Progenitor cell of endocrine pancreas (in vitro differentiated cells): ENCODE results near the gene TMEM42. TPM values are rescaled to one million over a fixed set of nuclear protein-coding genes. Genes with fewer than 3 reads are reported as not detected.

Experiments
- DNase-seq: peaks from one replicate; pipeline ENCODE4 v3.0.0; 2021; ENCODE audit warnings: low spot score; ENCODE audit not compliant: unreplicated experiment
- H3K27ac Mint-ChIP-seq: 2 replicates; pipeline ENCODE4 v1.8.0; 2021; ENCODE audit warnings: mild to moderate bottlenecking, moderate library complexity, mixed read lengths
- H3K27me3 Mint-ChIP-seq: 2 replicates; pipeline ENCODE4 v1.8.0; 2021; ENCODE audit warnings: mixed read lengths
- H3K36me3 Mint-ChIP-seq: 2 replicates; pipeline ENCODE4 v1.8.0; 2022; ENCODE audit warnings: mixed read lengths; ENCODE audit not compliant: insufficient read depth
- H3K4me1 Mint-ChIP-seq: 2 replicates; pipeline ENCODE4 v1.8.0; 2021; ENCODE audit warnings: low read depth, mixed read lengths
- H3K4me3 Mint-ChIP-seq: 2 replicates; pipeline ENCODE4 v1.8.0; 2021; ENCODE audit warnings: low read depth, mild to moderate bottlenecking, moderate library complexity, mixed read lengths
- H3K9me3 Mint-ChIP-seq: 2 replicates; pipeline ENCODE4 v1.8.0; 2021; ENCODE audit warnings: low read depth, mixed read lengths
- CTCF ChIP-seq: fragments of 200-600 bp; sonication (generic); IDR thresholded peaks from one replicate; pipeline ENCODE4 v1.5.0; 2021; ENCODE audit warnings: antibody characterized with exemption, mild to moderate bottlenecking; ENCODE audit not compliant: unreplicated experiment
- total RNA-seq: library from RNA; stranded (reverse); gene quantifications from 2 replicates; pipeline ENCODE4 v1.2.1, GENCODE V29; 2021

The TMEM42 gene
- total RNA-seq, 1 donor from 2014 or later: 13.4 TPM

GRCh38 chr3:44886561-44886960 is 24.8 kb downstream of the TMEM42 start:
- DNase-seq: no peak
- H3K4me3 Mint-ChIP-seq: no peak overlapping the region
- H3K36me3 Mint-ChIP-seq: no peaks in the 10 kb centered on the region
- TF ChIP-seq CTCF: no peak
- no peaks in the 10 kb centered on the region for H3K9me3 Mint-ChIP-seq
- no peak overlapping the region for H3K27ac Mint-ChIP-seq
- H3K27me3 Mint-ChIP-seq: peaks cover 16% of the 10 kb centered on the region
- no peaks in the 10 kb centered on the region for H3K4me1 Mint-ChIP-seq

GRCh38 chr3:44887101-44887500 is 25.4 kb downstream of the TMEM42 start:
- Mint-ChIP-seq H3K4me1 (no peaks in the 10 kb centered on the region), H3K27ac (peak overlapping the region; percentile 75), H3K9me3 (no peaks in the 10 kb centered on the region), H3K27me3 (peaks cover 16% of the 10 kb centered on the region), H3K4me3 (no peak overlapping the region), H3K36me3 (no peaks in the 10 kb centered on the region)
- no peak for DNase-seq
- no peak for TF ChIP-seq CTCF

- no peak for DNase-seq
- TF ChIP-seq CTCF: no peak
- H3K27ac Mint-ChIP-seq: no peak overlapping the region
- peaks cover 14% of the 10 kb centered on the region for H3K27me3 Mint-ChIP-seq
- no peaks in the 10 kb centered on the region for H3K36me3 Mint-ChIP-seq
- H3K4me1 Mint-ChIP-seq: no peaks in the 10 kb centered on the region
- no peak overlapping the region for H3K4me3 Mint-ChIP-seq
- no peaks in the 10 kb centered on the region for H3K9me3 Mint-ChIP-seq
Measured at GRCh38 chr3:44890258-44890657, 28.5 kb downstream of the TMEM42 start.

GRCh38 chr3:44890852-44891251 is 29.1 kb downstream of the TMEM42 start:
- Mint-ChIP-seq H3K36me3 (no peaks in the 10 kb centered on the region), H3K27me3 (peaks cover 14% of the 10 kb centered on the region), H3K4me3 (no peak overlapping the region), H3K27ac (no peak overlapping the region), H3K9me3 (no peaks in the 10 kb centered on the region), H3K4me1 (no peaks in the 10 kb centered on the region)
- no peak for TF ChIP-seq CTCF
- DNase-seq: no peak

- no peaks in the 10 kb centered on the region for H3K36me3 Mint-ChIP-seq
Measured at GRCh38 chr3:44892689-44893088, 31.0 kb downstream of the TMEM42 start.

More at GRCh38 chr3:44892689-44893088, 31.0 kb downstream of the TMEM42 start:
- Mint-ChIP-seq H3K27ac (no peak overlapping the region), H3K4me3 (no peak overlapping the region), H3K4me1 (no peaks in the 10 kb centered on the region), H3K9me3 (no peaks in the 10 kb centered on the region), H3K27me3 (peaks cover 11% of the 10 kb centered on the region)
- DNase-seq: no peak
- no peak for TF ChIP-seq CTCF
